NB4 (cell line): ENCODE data around the gene PPP1R12B.
A peak's percentile ranks its signal among the peaks of the same experiment; 100 is the strongest.

Experiments
- DNase-seq: peaks from one replicate; pipeline ENCODE4 v3.0.0; 2010; ENCODE audit warnings: low read depth
- H3K4me3 ChIP-seq: one replicate; pipeline ENCODE4 v1.5.1; 2011; ENCODE audit warnings: mild to moderate bottlenecking, low read depth, low read length, moderate library complexity
- CTCF ChIP-seq: IDR thresholded peaks from one replicate; pipeline ENCODE4 v1.5.1; 2012; ENCODE audit warnings: low read depth, low read length
- MAX ChIP-seq: IDR thresholded peaks from 2 replicates; pipeline ENCODE4 v1.6.1; 2011; ENCODE audit warnings: low read depth, low read length
- MYC ChIP-seq: IDR thresholded peaks from 2 replicates; pipeline ENCODE4 v1.6.1; 2011; ENCODE audit warnings: low read depth, low read length
- POLR2A ChIP-seq: IDR thresholded peaks from 2 replicates; pipeline ENCODE4 v1.6.1; 2011; ENCODE audit warnings: mild to moderate bottlenecking; ENCODE audit not compliant: insufficient read length; ENCODE audit errors: extremely low read depth

The PPP1R12B gene

GRCh38 chr1:202355944-202356553, 7.5 kb downstream of the PPP1R12B start:
- no peak overlapping the region for H3K4me3 ChIP-seq
- no peak for DNase-seq
- TF ChIP-seq MAX (no peak), MYC (no peak), POLR2A (no peak), CTCF (no peak)

- no peak for DNase-seq
- TF ChIP-seq MAX (no peak), MYC (no peak), POLR2A (no peak), CTCF (no peak)
- H3K4me3 ChIP-seq, result no peak overlapping the region
Observed at GRCh38 chr1:202357506-202357905, 9.0 kb downstream of the PPP1R12B start.

- TF ChIP-seq MAX (no peak), POLR2A (no peak), CTCF (no peak), MYC (no peak)
- no peak for DNase-seq
- H3K4me3 ChIP-seq, result no peak overlapping the region
Observed at GRCh38 chr1:202361224-202361623, 12.7 kb downstream of the PPP1R12B start.

- DNase-seq, result no peak
- H3K4me3 ChIP-seq, result no peak overlapping the region
- TF ChIP-seq CTCF (no peak), MAX (no peak), MYC (no peak), POLR2A (no peak)
Observed at GRCh38 chr1:202361701-202362100, 13.2 kb downstream of the PPP1R12B start.

GRCh38 chr1:202362212-202362611, 13.7 kb downstream of the PPP1R12B start:
- TF ChIP-seq POLR2A (no peak), MAX (no peak), CTCF (no peak), MYC (no peak)
- H3K4me3 ChIP-seq, result no peak overlapping the region
- no peak for DNase-seq

- TF ChIP-seq MAX (no peak), CTCF (no peak), POLR2A (no peak), MYC (no peak)
- DNase-seq, result peak; percentile 17
- no peak overlapping the region for H3K4me3 ChIP-seq
Observed at GRCh38 chr1:202365092-202365815, 16.8 kb downstream of the PPP1R12B start.
